ENCODE measurements around the gene MACROD1.

MACROD1 gene

DNA sequence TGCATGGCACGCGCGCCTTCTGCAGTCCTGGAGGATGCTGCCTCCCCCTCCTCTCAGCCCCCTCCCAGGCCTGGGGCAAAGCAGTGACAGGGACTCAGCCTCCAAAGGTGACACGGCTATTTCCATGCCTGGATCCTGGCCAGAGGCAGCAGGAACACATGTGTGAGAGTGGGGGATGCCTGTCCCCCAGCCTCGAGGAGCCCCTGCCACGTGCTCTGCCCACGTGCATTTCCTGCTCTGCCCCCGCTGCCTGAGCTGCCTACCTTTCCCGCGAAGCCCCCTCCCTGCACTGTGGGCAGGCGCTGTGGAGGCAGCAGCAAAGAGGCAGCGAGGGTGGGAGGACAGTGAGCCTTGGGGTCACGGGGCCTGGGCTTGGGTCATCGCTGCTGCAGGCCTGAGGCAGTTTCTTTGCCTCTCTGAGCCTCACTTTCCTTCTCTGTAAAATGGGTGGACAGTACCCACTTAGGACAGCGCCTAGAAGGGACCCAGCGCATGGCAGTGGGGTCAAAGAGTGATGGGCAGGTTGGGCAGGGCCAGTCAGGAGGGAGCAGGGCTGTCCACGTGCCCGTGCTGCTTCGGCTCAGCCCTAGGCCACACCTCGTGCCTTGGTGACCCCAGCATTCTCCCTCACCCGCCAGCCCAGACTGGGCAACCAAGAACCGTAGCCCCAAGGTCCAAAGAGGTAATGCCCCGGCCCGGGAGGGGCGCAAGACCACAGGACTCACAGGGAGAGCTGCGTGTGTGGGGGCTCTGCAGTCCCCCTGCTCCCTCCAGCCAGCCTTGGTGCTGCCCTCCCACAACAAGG is 81.6 kb downstream of the MACROD1 start:
- Histone ChIP-seq H3K27me3 (ENCODE audit: control insufficient read depth, insufficient read depth, low read length) (no peaks in the 10 kb centered on the region), H3K4me1 (no peaks in the 10 kb centered on the region), H3K4me3 (ENCODE audit: low read depth, low read length) (no peak overlapping the region), H3K27ac (no peak overlapping the region), H3K9me3 (ENCODE audit: control insufficient read depth, low read length) (no peaks in the 10 kb centered on the region), H3K9ac (no peak overlapping the region), H3K4me2 (ENCODE audit: low read length) (no peak overlapping the region), H3K79me2 (no peaks in the 10 kb centered on the region), H3K36me3 (ENCODE audit: control insufficient read depth, insufficient read depth, low read length) (no peaks in the 10 kb centered on the region), H2AFZ (no peak overlapping the region)
- TF ChIP-seq, protein P1, sequence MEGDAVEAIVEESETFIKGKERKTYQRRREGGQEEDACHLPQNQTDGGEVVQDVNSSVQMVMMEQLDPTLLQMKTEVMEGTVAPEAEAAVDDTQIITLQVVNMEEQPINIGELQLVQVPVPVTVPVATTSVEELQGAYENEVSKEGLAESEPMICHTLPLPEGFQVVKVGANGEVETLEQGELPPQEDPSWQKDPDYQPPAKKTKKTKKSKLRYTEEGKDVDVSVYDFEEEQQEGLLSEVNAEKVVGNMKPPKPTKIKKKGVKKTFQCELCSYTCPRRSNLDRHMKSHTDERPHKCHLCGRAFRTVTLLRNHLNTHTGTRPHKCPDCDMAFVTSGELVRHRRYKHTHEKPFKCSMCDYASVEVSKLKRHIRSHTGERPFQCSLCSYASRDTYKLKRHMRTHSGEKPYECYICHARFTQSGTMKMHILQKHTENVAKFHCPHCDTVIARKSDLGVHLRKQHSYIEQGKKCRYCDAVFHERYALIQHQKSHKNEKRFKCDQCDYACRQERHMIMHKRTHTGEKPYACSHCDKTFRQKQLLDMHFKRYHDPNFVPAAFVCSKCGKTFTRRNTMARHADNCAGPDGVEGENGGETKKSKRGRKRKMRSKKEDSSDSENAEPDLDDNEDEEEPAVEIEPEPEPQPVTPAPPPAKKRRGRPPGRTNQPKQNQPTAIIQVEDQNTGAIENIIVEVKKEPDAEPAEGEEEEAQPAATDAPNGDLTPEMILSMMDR (IDR thresholded peaks at IDR 0.05): no peak

DNA sequence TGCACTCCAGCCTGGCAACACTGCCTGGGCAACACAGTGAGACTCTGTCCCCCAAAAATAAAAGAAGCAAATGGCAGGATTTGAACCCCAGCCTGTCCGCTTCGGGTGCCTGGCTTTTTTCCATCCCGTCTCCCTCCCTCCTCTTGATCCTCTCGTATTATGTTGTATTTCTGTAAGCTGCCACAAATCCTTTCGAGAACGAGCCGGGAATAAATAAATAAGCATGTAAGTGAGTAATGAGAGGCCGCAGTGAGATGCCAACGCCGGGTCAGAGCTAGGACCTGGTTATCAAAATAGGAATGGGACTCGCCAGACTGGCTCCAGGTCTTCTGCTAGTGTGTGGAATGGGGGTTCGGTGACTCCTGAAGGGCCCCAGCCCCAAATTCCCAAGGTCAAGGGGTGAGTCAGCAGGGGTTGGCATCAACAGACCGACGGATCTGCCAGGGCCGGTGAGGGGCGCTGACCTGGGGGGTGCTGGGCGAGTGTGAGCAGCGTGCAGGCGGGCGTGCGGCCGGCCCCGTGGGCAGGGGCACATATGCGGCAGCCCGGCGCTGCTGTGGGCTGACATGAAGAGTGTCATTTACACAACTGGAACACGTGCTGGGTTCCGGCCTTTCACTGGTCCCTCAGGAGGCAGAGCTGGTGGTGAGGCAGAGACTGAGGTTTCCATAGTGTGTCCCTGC is 82.4 kb downstream of the MACROD1 start:
- Histone ChIP-seq H3K27ac (no peak overlapping the region), H2AFZ (no peak overlapping the region), H3K4me3 (ENCODE audit: low read depth, low read length) (no peak overlapping the region), H3K36me3 (ENCODE audit: control insufficient read depth, insufficient read depth, low read length) (no peaks in the 10 kb centered on the region), H3K79me2 (no peaks in the 10 kb centered on the region), H3K9me3 (ENCODE audit: control insufficient read depth, low read length) (no peaks in the 10 kb centered on the region), H3K4me1 (no peaks in the 10 kb centered on the region), H3K4me2 (ENCODE audit: low read length) (no peak overlapping the region), H3K27me3 (ENCODE audit: control insufficient read depth, insufficient read depth, low read length) (no peaks in the 10 kb centered on the region), H3K9ac (no peak overlapping the region)
- TF ChIP-seq, protein P1 (IDR thresholded peaks at IDR 0.05): no peak

DNA sequence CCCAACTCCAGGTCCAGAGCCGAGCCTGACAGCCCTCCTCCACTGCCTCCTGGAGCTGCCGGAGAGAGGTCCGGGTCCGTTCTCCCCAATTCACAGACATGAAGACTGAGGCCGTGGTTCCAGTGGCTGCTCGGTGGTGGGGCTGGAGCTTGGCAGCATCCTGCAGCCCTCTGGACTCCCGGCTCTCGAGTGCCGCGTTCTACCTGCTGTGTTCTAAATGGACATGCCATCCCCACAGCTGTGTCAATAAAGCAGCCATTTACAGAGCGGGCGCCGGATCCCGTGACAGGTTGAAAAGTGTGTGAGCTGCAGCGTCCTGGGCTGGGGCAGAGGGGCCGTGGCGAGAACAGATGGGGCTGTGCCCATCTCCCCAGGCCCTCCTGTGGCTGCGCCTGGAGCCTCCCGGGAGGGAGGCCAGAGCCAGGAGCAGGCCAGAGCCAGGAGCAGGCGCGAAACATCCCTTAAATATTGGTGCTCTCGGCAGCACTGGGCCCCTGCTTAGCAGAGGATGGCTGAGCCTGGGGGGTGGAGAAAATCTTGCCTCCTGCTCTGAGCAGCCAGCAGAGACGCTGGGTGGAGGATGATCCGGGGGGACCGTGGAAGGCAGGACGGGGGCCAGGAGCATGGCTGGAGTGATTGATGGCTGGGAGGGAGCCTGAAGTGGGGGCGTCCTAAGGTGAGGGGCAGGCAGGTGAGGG is 84.0 kb downstream of the MACROD1 start:
- no peak overlapping the region for H3K4me3 ChIP-seq (ENCODE audit: low read depth, low read length)
- no peaks in the 10 kb centered on the region for H3K36me3 ChIP-seq (ENCODE audit: control insufficient read depth, insufficient read depth, low read length)
- TF ChIP-seq, protein P1 (IDR thresholded peaks at IDR 0.05): no peak
- H3K79me2 ChIP-seq: no peaks in the 10 kb centered on the region
- no peak overlapping the region for H3K9ac ChIP-seq
- H3K27me3 ChIP-seq (ENCODE audit: control insufficient read depth, insufficient read depth, low read length): no peaks in the 10 kb centered on the region
- H3K4me1 ChIP-seq: no peaks in the 10 kb centered on the region
- H3K4me2 ChIP-seq (ENCODE audit: low read length): no peak overlapping the region
- H3K9me3 ChIP-seq (ENCODE audit: control insufficient read depth, low read length): no peaks in the 10 kb centered on the region
- H3K27ac ChIP-seq: no peak overlapping the region
- no peak overlapping the region for H2AFZ ChIP-seq

DNA sequence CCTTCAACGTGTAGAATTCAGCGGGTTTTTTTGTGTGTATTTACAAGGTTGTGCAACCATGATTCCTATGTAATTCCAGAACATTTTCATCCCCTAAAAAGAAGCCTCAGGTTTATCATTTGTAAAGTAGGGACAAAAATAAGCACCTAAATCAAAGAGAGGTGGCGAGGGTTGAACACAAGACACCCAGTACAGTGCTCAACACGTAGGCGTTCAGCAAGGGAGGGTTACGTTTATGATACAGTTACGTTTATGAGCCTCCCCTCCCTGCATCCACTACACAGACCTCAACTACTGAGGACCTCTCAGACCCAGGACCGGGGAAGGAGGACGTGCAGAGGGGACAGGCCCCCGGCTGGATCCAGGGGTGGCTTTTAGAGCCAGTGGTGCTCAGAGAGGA is 85.5 kb downstream of the MACROD1 start:
- Histone ChIP-seq H3K9me3 (ENCODE audit: control insufficient read depth, low read length) (no peaks in the 10 kb centered on the region), H3K27ac (no peak overlapping the region)

More for the DNA sequence above, 85.5 kb downstream of the MACROD1 start:
- no peaks in the 10 kb centered on the region for H3K79me2 ChIP-seq
- H2AFZ ChIP-seq: no peak overlapping the region
- no peaks in the 10 kb centered on the region for H3K4me1 ChIP-seq
- no peak overlapping the region for H3K4me2 ChIP-seq (ENCODE audit: low read length)
- H3K4me3 ChIP-seq (ENCODE audit: low read depth, low read length): no peak overlapping the region
- H3K9ac ChIP-seq: no peak overlapping the region
- no peaks in the 10 kb centered on the region for H3K27me3 ChIP-seq (ENCODE audit: control insufficient read depth, insufficient read depth, low read length)
- no peaks in the 10 kb centered on the region for H3K36me3 ChIP-seq (ENCODE audit: control insufficient read depth, insufficient read depth, low read length)
- TF ChIP-seq, protein P1 (IDR thresholded peaks at IDR 0.05): no peak
